IPS-18c (cell line): Measurements from ENCODE around the gene SC5D.

Experiments used
- H3K4me3 ChIP-seq: 2 replicates; pipeline ENCODE4 v1.7.0; 2013; ENCODE audit warnings: low read depth, mild to moderate bottlenecking, low read length, moderate library complexity; ENCODE audit not compliant: insufficient read depth
- H3K9me3 ChIP-seq: one replicate; pipeline ENCODE4 v1.6.1; 2013; ENCODE audit warnings: mild to moderate bottlenecking, low read length, moderate library complexity; ENCODE audit not compliant: control insufficient read depth, insufficient read depth

SC5D gene, protein sequence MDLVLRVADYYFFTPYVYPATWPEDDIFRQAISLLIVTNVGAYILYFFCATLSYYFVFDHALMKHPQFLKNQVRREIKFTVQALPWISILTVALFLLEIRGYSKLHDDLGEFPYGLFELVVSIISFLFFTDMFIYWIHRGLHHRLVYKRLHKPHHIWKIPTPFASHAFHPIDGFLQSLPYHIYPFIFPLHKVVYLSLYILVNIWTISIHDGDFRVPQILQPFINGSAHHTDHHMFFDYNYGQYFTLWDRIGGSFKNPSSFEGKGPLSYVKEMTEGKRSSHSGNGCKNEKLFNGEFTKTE

DNA sequence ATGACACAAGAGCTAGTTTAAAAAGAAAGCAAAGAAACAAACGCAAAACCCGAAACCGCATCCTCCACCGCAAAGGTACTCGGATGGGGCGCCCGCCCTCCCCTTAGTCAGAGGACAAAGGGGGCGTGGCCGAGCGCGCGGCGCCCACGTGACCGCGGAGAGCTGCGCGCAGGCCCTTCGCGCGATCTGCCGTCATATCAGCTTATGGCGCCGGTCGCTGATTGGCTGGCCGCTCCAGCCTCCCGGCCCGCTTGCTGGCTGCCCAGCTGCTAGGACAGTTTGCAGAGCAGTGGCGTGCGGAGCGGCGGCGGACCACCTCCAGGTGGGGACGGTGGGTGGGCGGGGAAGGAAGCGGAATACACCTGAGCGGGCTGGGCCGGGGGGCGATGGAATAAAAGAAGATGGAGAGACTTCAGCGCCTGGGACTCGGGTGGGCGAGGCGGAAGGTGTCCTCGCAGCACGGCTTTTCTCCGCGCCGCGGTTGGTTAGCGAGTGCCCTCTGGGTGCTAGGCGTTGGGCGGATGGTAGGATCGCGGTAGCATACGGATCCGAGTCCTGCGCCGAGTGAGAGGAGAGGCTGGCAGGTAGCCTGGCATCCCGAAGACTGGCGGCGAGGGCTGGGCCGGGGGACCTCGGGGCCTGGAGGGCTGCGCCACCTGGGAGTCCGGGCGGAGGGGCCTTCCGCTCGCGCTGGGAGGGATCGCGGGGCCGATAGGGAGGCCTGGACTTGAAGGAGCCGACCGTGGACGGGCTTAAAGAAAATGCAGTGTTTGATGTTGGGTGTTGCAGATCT, at the start of gene SC5D:
Gene SC5D, plus strand, starts transcription at position 277 of the 793 bp plus-strand sequence. CDS start 10,605 bp downstream, outside the sequence.
- Histone ChIP-seq H3K4me3 (peak within 1 kb of the TSS; percentile 86), H3K9me3 (no peaks in the 10 kb centered on the region)

DNA sequence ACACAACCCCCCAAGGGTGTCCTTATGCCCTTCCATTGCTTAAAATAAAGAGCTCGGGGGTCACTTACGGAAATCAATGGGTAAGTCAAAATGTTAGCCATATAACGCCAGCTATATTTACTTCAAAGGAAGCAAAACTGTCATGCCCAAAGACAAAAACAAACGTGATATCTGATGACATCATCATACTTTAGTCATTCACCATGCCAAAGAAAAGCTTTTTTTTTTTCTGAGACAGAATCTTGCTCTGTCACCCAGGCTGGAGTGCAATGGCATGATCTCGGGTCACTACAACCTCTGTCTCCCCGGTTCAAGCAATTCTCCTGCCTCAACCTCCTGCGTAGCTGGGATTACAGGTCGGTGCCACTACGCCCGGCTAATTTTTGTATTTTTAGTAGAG, 47.7 kb upstream of the SC5D start:
- H3K4me3 ChIP-seq, result no peak overlapping the region
- no peaks in the 10 kb centered on the region for H3K9me3 ChIP-seq

DNA sequence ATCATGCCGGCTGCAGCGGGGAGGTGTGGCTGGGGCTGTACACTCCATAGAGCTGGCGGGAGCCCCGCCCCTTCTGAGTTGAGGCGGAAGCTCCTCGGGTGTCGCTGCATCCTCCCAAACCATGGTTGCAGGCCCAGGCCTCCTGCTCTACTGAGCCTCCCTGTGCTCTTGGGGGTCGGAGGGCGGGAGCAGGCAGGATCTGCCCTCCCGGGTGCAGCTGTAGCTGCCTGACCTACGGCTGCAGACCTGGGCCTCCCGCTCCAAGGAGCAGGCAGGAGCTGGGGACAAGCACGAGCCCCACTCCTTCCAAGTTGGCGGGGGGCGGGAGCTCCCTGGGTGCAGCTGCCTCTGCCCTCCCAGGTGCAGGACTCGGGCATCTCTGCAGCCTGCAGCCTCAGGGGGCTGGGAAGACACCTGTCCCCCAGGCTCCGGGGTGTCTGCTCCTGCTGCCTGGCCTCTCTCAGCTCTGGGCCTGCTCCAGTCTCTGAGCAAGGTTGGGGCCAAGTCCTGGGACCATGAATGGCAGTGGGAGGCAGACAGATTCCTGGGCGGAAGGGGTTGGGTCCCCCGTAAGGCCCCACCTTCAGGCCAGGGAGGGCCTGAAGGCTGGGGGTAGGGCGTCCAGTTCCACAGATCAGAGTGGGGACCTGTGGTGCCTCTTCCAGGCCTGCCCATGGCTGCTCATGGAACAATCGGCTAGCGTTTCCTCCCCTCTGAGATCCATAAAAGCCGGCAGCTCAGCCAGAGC, 46.4 kb upstream of the SC5D start:
- Histone ChIP-seq H3K4me3 (no peak overlapping the region), H3K9me3 (no peaks in the 10 kb centered on the region)

DNA sequence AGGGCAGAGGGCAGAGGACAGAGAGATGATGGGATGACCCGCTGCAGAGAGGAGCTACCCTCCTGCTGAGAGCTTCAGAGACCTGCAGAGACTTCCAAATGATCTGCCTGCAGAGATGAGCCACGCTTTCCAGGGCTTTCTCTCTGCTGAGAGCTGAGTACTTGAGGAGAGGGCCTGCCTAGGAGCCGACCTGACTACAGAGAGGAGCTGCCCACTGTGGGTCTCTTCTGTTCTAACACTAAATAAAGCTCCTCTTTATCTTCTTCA, 45.9 kb upstream of the SC5D start:
- Histone ChIP-seq H3K9me3 (no peaks in the 10 kb centered on the region), H3K4me3 (no peak overlapping the region)

DNA sequence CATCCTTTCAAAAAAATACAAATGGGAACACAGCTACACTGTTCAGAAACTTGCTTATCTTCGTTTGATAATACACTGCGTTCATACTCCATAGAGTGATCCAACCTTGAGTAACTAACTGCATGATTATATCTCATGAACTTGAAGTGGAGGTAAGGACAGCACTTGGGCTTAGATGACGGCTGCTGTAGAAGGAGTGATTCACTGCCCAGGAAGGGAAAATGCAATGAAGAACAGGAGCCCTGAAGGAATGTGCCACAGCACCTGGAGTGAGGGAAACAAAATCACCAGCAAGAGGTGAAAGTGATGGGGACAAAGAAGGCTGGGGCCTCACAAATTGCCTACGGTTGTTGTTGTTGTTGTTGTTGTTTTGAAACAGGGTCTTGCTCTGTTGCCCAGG, 44.1 kb upstream of the SC5D start:
- no peaks in the 10 kb centered on the region for H3K9me3 ChIP-seq
- H3K4me3 ChIP-seq, result no peak overlapping the region

DNA sequence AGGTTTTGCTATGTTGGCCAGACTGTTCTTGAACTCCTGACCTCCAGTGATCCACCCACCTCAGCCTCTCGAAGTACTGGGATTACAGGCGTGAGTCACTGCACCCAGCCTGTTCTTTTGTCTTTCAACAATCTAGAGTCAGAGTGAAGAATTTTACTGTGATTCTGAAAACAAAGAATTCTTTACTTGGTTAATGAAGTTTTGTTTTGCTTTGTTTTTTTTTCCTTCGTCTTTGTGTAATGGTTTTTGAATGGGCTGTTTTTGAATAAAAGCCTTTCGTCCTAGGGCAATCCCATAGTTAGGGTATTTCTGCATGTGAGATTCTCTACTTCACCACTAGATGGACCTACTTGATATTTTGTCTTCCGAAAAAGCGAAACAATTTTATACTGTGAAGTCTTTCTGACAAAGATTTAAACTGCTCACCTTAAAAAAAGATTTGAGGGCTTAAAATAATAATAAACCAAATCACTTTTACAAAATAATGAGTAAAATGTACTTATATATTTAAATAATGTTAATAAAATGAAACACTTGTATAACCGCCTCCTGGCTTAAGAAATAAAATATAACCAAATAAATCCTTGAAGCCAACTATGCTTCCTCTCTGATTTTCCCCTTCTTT, 43.4 kb upstream of the SC5D start:
- H3K9me3 ChIP-seq, result no peaks in the 10 kb centered on the region
- H3K4me3 ChIP-seq, result no peak overlapping the region

DNA sequence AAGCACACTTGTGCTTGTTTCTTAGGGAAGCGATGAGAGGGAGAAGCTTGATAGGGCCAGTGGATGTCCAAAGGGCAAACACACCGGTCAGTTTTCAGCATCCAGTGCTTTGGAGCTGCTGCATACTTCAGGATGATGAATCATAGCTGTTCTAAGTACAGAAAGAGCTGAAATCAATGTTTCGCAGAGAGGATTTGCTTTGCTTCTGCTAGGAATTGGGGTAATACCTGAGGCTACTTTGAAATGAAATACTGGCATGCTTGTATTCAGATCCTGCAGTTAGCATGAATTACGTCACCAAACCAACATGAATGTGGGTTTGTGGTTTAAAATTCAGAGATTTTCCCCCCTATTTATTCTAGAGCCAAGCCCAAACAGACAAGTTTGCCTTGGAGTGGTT, 41.7 kb upstream of the SC5D start:
- Histone ChIP-seq H3K4me3 (no peak overlapping the region), H3K9me3 (no peaks in the 10 kb centered on the region)

DNA sequence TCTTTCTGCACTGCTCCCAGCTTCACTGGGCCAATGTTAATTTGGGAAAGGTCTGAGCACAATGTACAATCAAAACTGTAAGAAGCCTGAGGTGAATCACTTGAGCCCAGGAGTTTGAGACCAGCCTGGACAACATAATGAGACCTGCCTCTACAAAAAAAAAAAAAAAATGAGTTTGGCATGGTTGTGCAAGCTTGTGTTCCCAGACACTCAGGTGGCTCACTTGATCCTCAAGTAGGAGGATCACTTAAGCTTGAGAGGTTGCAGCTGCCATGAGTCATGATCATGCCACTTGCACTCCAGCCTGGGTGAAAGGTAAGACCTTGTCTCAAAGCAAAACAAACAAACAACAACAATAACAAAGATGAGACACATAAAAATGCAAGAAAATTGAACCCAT, 38.6 kb upstream of the SC5D start:
- Histone ChIP-seq H3K9me3 (no peaks in the 10 kb centered on the region), H3K4me3 (no peak overlapping the region)

DNA sequence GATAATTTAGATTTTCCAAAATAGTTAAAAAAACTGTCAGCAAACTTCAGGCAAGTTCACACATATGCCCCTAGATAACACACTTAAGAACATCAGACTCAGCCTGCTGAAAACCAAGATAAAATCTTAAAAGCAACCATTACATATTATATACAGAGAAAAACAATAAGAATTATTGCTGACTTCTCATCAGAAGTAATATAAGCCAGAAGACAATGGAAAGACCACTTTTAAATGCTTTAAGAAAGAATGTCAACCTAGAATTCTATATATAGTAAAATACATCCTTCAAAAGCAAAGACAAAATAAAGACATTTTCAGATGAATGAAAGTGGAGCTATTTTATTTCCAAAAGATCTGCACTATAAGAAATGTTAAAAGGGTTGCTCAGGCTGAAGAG, 37.8 kb upstream of the SC5D start:
- Histone ChIP-seq H3K4me3 (no peak overlapping the region), H3K9me3 (no peaks in the 10 kb centered on the region)

DNA sequence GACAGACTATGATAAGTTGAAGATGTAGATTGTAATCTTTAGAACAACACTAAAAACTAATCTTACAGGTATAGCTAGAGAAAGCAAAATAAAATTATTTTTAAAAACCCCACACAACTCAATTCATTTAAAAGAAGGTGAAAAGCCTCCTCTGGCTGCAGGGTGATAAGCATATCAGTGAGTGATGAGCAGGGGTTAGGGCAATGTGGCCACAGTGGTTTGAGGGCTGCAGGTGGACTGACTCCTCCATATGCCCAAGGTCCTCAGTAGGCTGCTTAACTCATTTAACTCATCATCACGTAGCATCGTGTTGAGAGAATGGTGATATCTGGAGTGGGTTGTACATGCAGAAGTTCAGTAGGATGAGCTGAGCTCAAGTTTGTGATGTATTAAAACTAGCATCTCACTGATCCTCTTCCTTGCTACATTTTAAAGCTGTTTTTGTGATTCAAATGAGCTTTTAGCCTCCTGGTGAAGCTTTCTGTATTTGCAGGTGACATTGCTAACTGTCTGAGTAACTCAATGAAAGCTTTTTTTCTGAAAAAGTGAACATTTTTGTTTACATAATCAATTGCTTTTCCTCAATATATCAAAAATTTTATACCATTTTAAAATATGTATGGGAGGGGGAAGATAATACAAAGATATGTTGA, 37.0 kb upstream of the SC5D start:
- no peak overlapping the region for H3K4me3 ChIP-seq
- H3K9me3 ChIP-seq, result no peaks in the 10 kb centered on the region

DNA sequence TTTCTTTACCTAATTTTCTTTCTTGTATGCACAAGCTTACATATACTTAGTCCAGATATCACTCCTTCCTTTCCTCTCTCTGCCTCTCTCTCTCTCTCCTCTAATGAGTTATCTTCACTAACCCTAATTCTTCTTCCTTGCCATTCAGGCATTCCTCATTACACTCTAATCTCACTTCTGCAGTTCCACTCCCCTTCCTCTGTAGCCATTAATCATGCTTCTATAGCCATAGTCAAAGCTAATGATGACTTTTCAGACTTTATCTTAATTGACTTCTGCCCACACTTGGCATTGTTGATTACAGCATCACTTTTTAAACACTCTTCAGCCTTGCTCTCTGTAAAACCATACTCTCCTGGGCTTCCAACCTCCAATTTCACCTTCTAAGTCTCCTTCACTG, 35.3 kb upstream of the SC5D start:
- peaks cover under 1% of the 10 kb centered on the region for H3K9me3 ChIP-seq

DNA sequence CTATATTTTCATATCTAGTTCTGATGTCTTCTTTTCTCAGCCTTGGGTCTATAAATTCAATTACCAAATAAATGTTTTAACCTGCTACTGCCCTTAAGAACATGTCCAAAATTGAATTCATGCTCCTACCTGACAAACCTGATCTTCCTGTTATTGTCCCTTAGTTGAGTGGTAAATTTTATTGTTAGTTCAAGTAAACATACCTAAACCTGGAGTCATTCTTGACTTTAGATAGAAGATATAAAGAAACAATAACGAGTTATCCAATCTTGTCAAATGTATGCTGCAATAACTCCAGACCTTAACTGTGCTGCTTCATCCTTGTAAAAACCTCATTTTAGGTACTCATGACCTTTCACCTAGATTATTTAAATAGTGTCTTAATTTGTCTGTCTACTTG, 34.6 kb upstream of the SC5D start:
- no peak overlapping the region for H3K4me3 ChIP-seq
- peaks cover 2% of the 10 kb centered on the region for H3K9me3 ChIP-seq

More for the DNA sequence above, 35.3 kb upstream of the SC5D start:
- no peak overlapping the region for H3K4me3 ChIP-seq

DNA sequence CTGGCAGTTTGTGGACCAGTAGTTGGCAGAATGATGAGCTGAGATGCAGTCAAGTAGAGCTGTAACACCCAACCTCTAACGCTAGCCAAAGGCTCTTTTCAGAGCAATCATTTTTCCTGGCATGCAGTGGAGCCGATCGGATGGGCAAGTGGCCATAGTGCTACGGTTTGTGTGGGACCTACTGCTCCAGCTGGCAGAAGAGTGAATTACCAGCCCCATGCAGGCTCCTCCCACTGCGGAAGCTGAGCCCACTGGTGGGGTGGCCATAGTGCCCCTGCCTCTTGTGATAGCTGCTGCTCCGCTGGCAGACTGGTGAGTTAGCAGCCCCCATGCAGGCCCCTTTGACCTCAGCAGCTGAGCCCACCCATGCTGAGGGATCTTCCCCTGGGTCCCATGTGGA, 27.0 kb upstream of the SC5D start:
- Histone ChIP-seq H3K4me3 (no peak overlapping the region), H3K9me3 (peaks cover 2% of the 10 kb centered on the region)

DNA sequence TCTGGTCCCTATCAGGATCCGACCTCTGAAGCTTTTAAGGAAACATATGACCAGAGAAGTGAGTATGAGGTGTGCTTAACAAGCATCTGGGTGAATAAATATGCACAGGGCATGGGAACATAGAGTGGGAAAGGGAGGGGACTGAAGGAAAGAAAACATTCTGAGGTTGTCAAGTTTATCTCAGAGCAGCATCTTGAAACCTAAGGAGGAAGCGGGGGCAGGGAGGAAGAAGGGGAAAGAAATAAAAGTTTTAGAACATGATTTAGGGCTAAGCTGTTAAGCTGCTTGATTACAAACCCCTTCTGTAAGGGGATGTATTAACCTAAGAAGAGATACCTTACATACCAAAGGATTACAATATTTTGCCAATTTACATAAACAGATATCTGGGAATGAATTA, 24.0 kb upstream of the SC5D start:
- no peaks in the 10 kb centered on the region for H3K9me3 ChIP-seq
- no peak overlapping the region for H3K4me3 ChIP-seq

DNA sequence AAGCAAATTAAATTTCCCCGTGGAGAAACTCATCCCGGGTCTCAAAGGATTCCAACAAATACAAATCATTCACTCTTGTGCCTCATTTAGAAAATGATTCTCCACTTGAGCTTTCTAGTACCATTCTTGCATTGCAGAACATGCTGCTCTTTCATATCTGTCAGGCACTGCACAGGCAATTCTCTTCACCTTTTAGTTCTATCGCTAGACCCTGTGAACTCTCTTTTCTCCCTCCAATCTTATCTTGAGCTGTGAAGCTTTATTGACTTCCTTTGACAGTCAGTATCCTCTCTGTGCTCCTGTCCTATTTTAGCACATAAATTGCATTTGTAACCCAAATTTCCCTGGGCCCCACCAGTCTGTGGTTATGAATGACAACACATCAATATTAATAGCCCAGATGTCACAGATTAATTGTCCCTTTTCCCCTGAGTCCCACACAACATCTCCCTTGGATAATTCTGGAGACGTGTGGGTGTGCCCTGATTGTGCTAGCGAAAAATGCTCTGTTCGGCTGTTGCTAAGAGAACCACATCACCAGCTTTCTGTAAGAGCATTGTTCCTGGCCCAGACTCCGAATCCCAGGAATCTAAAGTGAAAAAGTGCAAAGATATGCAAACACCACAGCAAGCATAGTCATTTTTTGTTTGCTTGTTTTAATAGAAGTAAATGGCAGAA, 22.4 kb upstream of the SC5D start:
- Histone ChIP-seq H3K9me3 (no peaks in the 10 kb centered on the region), H3K4me3 (no peak overlapping the region)

DNA sequence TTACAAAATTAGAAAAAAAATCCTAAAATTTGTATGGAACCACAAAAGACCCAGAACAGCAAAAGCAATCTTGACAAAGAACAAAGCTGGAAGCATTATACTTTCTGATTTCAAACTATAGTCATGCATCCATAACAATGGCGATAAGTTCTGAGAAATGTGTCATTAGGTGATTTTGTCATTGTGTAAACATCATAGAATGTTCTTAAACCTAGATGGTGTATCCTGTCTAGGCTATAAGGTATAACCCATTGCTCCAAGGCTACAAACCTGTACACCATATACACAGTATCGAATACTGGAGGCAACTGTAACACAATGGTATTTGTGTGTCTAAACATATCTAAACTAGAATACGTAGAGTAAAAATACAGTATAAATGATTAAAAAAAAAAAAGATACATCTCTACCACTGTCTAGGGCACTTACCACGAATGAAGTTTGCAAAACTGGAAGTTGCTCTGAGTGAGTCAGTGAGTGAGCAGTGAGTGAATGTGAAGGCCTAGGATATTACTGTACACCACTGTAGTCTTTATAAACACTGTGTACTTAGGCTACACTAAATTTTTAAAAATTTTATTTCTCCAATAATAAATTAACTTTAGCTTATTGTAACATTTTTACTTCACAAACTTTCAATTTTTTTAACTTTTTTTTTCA, 18.1 kb upstream of the SC5D start:
- H3K4me3 ChIP-seq, result no peak overlapping the region
- H3K9me3 ChIP-seq, result no peaks in the 10 kb centered on the region
